HG02610 (cell line): Measurements from ENCODE around the gene OBSCN.

Experiments
- ATAC-seq: cut with Tn5 transposase; IDR thresholded peaks from one replicate; pipeline ENCODE4 v1.9.1; 2021; ENCODE audit warnings: mild to moderate bottlenecking, moderate library complexity; ENCODE audit not compliant: unreplicated experiment

OBSCN gene

GRCh38 chr1:228364068-228364705, 156.3 kb downstream of the OBSCN start:
- no peak for ATAC-seq

- ATAC-seq: no peak
These were observed 156.9 kb downstream of the OBSCN start for GRCh38 chr1:228364706-228365213.

- ATAC-seq: no peak
These were observed 157.6 kb downstream of the OBSCN start for GRCh38 chr1:228365271-228366061.

- no peak for ATAC-seq
These were observed 158.4 kb downstream of the OBSCN start for GRCh38 chr1:228366062-228366865.

- no peak for ATAC-seq
These were observed 159.3 kb downstream of the OBSCN start for GRCh38 chr1:228366866-228367741.

- ATAC-seq: no peak
These were observed 160.3 kb downstream of the OBSCN start for GRCh38 chr1:228367798-228368791.

GRCh38 chr1:228368801-228369607, 161.2 kb downstream of the OBSCN start:
- no peak for ATAC-seq

GRCh38 chr1:228369608-228370438, 162.0 kb downstream of the OBSCN start:
- no peak for ATAC-seq

GRCh38 chr1:228370439-228370940, 162.6 kb downstream of the OBSCN start:
- ATAC-seq: no peak

- no peak for ATAC-seq
These were observed 163.3 kb downstream of the OBSCN start for GRCh38 chr1:228370941-228371740.

- ATAC-seq: no peak
These were observed 163.9 kb downstream of the OBSCN start for GRCh38 chr1:228371741-228372182.

- ATAC-seq: no peak
These were observed 164.5 kb downstream of the OBSCN start for GRCh38 chr1:228372183-228373003.

GRCh38 chr1:228373004-228373680, 165.3 kb downstream of the OBSCN start:
- ATAC-seq: no peak

GRCh38 chr1:228373681-228374571, 166.1 kb downstream of the OBSCN start:
- ATAC-seq: no peak
